H1 (cell line): ENCODE measurements around the gene TMEM30A.

ENCODE experiments used
- BRCA1 ChIP-seq: IDR thresholded peaks from 2 replicates; pipeline ENCODE4 v1.6.1; 2012; ENCODE audit warnings: low read depth, low read length, improper control_type of control experiment
- CREB1 ChIP-seq: IDR thresholded peaks from 2 replicates; pipeline ENCODE4 v1.6.1; 2012; ENCODE audit warnings: inconsistent platforms
- EGR1 ChIP-seq: IDR thresholded peaks from 2 replicates; pipeline ENCODE4 v1.6.1; 2011; ENCODE audit warnings: low read depth, low read length, borderline replicate concordance
- POLR2A ChIP-seq, 2 experiments: IDR thresholded peaks; 1 replicate in 1 of 2; 2 replicates in 1 of 2; pipeline ENCODE4 v1.6.1; 2011; ENCODE audit warnings: low read depth in 2 of 2, low read length in 2 of 2, mild to moderate bottlenecking in 2 of 2; ENCODE audit errors: control extremely low read depth in 1 of 2
- RAD21 ChIP-seq, 2 experiments: IDR thresholded peaks in 1 of 2; conservative IDR thresholded peaks in 1 of 2; 2 replicates each; pipeline ENCODE4 v1.6.1; 2011; ENCODE audit warnings: low read depth in 2 of 2, low read length in 2 of 2, improper control_type of control experiment in 1 of 2, inconsistent platforms in 1 of 2, mild to moderate bottlenecking in 1 of 2, moderate library complexity in 1 of 2
- RNF2 ChIP-seq: fragments of 200-900, 300-1000 bp; sonication (generic); IDR thresholded peaks from 2 replicates; pipeline ENCODE4 v1.7.1; 2016; ENCODE audit warnings: borderline replicate concordance, low read depth, mild to moderate bottlenecking, antibody characterized with exemption, low read length; ENCODE audit not compliant: poor library complexity, severe bottlenecking; ENCODE audit errors: missing control alignments
- SIN3A ChIP-seq, 2 experiments: IDR thresholded peaks in 1 of 2; conservative IDR thresholded peaks in 1 of 2; 2 replicates each; pipeline ENCODE4 v1.6.1; 2011 to 2012; ENCODE audit warnings: low read length in 2 of 2, improper control_type of control experiment in 1 of 2, low read depth in 1 of 2, mild to moderate bottlenecking in 1 of 2
- YY1 ChIP-seq: IDR thresholded peaks from 2 replicates; pipeline ENCODE4 v1.6.1; 2011; ENCODE audit warnings: low read depth, mild to moderate bottlenecking, low read length
- TF ChIP-seq, protein P1 (sequence below), 3 experiments: IDR thresholded peaks; 1 replicate in 2 of 3; 2 replicates in 1 of 3; pipeline versions ENCODE4 v1.5.1 to v1.6.1; 2011; ENCODE audit warnings: low read length in 3 of 3, mild to moderate bottlenecking in 3 of 3, inconsistent platforms in 2 of 3, low read depth in 1 of 3, moderate library complexity in 1 of 3; ENCODE audit not compliant: insufficient read depth in 1 of 3; ENCODE audit errors: control extremely low read depth in 1 of 3
- TF ChIP-seq, protein P2 (sequence below): IDR thresholded peaks from 2 replicates; pipeline ENCODE4 v1.6.1; 2012; ENCODE audit warnings: inconsistent platforms

DNA sequence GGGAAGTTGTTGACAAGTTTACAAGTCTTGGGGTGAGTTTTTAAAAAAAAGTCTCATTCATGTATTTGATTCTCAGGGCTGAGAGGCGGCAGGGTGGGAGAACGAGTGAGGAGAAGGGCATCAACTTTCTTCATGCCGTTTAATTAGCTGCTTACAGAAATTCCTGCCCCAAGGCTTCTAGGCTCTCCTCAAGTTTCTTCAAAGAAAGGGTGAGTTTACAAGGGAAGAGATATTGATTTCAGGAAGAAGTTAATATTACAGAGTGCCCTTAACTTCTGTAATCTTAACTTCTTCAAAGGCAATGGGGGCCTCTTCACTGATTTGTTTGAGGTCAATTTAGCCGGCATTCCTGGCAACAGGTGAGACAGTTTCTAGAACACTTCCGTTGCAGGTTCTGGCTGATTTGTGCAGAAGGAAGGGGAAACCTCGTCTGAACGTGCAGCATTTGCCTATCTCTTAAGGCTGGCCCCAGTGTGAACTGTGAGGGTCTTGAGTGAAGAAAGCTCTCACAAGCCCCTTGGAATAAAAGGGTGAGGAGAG is 75.3 kb downstream of the TMEM30A start:
- TF ChIP-seq, protein P1, sequence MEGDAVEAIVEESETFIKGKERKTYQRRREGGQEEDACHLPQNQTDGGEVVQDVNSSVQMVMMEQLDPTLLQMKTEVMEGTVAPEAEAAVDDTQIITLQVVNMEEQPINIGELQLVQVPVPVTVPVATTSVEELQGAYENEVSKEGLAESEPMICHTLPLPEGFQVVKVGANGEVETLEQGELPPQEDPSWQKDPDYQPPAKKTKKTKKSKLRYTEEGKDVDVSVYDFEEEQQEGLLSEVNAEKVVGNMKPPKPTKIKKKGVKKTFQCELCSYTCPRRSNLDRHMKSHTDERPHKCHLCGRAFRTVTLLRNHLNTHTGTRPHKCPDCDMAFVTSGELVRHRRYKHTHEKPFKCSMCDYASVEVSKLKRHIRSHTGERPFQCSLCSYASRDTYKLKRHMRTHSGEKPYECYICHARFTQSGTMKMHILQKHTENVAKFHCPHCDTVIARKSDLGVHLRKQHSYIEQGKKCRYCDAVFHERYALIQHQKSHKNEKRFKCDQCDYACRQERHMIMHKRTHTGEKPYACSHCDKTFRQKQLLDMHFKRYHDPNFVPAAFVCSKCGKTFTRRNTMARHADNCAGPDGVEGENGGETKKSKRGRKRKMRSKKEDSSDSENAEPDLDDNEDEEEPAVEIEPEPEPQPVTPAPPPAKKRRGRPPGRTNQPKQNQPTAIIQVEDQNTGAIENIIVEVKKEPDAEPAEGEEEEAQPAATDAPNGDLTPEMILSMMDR (IDR thresholded peaks at IDR 0.05; ENCODE audit: control extremely low read depth in 1 of 3, insufficient read depth in 1 of 3, low read depth in 1 of 3, low read length in 3 of 3) = no peak
- TF ChIP-seq POLR2A (IDR thresholded peaks at IDR 0.05; ENCODE audit: control extremely low read depth in 1 of 2, low read depth in 2 of 2, low read length in 2 of 2) (no peak), RAD21 (IDR thresholded peaks at IDR 0.05 in 1 of 2, conservative IDR thresholded peaks at IDR 0.05 in 1 of 2; ENCODE audit: low read depth in 2 of 2, low read length in 2 of 2) (no peak), CREB1 (no peak), SIN3A (conservative IDR thresholded peaks at IDR 0.05 in 1 of 2, IDR thresholded peaks at IDR 0.05 in 1 of 2; ENCODE audit: low read depth in 1 of 2, low read length in 2 of 2) (no peak), BRCA1 (no peak), EGR1 (no peak), RNF2 (no peak), YY1 (no peak)
- TF ChIP-seq, protein P2, sequence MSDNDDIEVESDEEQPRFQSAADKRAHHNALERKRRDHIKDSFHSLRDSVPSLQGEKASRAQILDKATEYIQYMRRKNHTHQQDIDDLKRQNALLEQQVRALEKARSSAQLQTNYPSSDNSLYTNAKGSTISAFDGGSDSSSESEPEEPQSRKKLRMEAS = no peak
